H1 (cell line): Measurements from ENCODE around the gene ABCD1. TPM values are rescaled to one million over a fixed set of nuclear protein-coding genes. Genes with fewer than 3 reads are reported as not detected.
"Not testable (repeated sequence)": the region's sequence is repeated elsewhere in the genome, so short reads cannot be mapped to it uniquely, and the experiment has no call there.

Experiments
- CTCF ChIA-PET: fragments of 300-600 bp; sonication (Branson Sonifier 250); formaldehyde crosslinking; loops from one replicate; lab custom pipeline; 2021; ENCODE audit not compliant: partially characterized antibody; lab: Charles Lee
- POLR2A ChIA-PET: fragments of 300-600 bp; sonication (Branson Sonifier 250); formaldehyde crosslinking; loops from one replicate; lab custom pipeline; 2021; ENCODE audit warnings: inconsistent platforms; ENCODE audit not compliant: partially characterized antibody; lab: Charles Lee
- DNase-seq, 2 experiments: peaks; one replicate each; pipeline versions ENCODE4 v3.0.0 to v3.0.0-alpha.2; 2010 to 2022; ENCODE audit warnings: low spot score in 2 of 2, low read depth in 1 of 2, mixed read lengths in 1 of 2
- FAIRE-seq: peaks from 2 replicates; lab custom pipeline; 2011; peaks lifted over from hg19 to GRCh38; lab: Jason Lieb, UNC
- H2AFZ ChIP-seq: 2 replicates; pipeline ENCODE4 v1.8.1; 2012; ENCODE audit warnings: low read length, inconsistent platforms
- H2AK5ac ChIP-seq: 2 replicates; pipeline ENCODE4 v1.6.1; 2013; ENCODE audit warnings: low read depth, low read length
- H2BK120ac ChIP-seq: replicated peaks from 2 replicates; pipeline ENCODE3; 2013; ENCODE audit warnings: low read depth, low read length, inconsistent platforms
- H2BK12ac ChIP-seq: 2 replicates; pipeline ENCODE4 v1.6.1; 2013; ENCODE audit warnings: low read depth, low read length
- H2BK15ac ChIP-seq: 2 replicates; pipeline ENCODE4 v1.6.1; 2013; ENCODE audit warnings: low read length
- H2BK20ac ChIP-seq: 2 replicates; pipeline ENCODE4 v1.6.1; 2013; ENCODE audit warnings: low read length
- H2BK5ac ChIP-seq: 2 replicates; pipeline ENCODE4 v1.6.1; 2013; ENCODE audit warnings: low read depth, low read length
- H3K14ac ChIP-seq: 2 replicates; pipeline ENCODE4 v1.6.1; 2013; ENCODE audit warnings: inconsistent platforms; ENCODE audit not compliant: insufficient read length
- H3K18ac ChIP-seq: 2 replicates; pipeline ENCODE4 v1.6.1; 2013; ENCODE audit warnings: low read length; ENCODE audit errors: extremely low read depth
- H3K23ac ChIP-seq: 2 replicates; pipeline ENCODE4 v1.6.1; 2013; ENCODE audit warnings: inconsistent platforms; ENCODE audit not compliant: insufficient read length
- H3K23me2 ChIP-seq: 2 replicates; pipeline ENCODE4 v1.6.1; 2013; ENCODE audit warnings: low read depth, low read length
- H3K27ac ChIP-seq: 2 replicates; pipeline ENCODE4 v1.6.1; 2011; ENCODE audit warnings: low read depth, low read length, inconsistent platforms
- H3K27me3 ChIP-seq, 4 experiments: replicated peaks in 1 of 4; 1 replicate in 1 of 4; 2 replicates in 3 of 4; pipeline versions ENCODE4 v1.6.1 to v1.8.1; 2011 to 2013; ENCODE audit warnings: low read length in 3 of 4, mild to moderate bottlenecking in 3 of 4, inconsistent platforms in 2 of 4, mixed read lengths in 2 of 4, moderate library complexity in 1 of 4; ENCODE audit not compliant: control insufficient read depth in 3 of 4, insufficient read depth in 3 of 4; ENCODE audit errors: extremely low read depth in 1 of 4
- H3K36me3 ChIP-seq, 4 experiments: 2 replicates each; pipeline versions ENCODE4 v1.6.1 to v1.8.1; 2011 to 2013; ENCODE audit warnings: mild to moderate bottlenecking in 4 of 4, low read length in 3 of 4, moderate library complexity in 2 of 4, control low read depth in 1 of 4, inconsistent platforms in 1 of 4; ENCODE audit not compliant: insufficient read depth in 4 of 4, control insufficient read depth in 2 of 4
- H3K4ac ChIP-seq: replicated peaks from 2 replicates; pipeline ENCODE3; 2013; ENCODE audit warnings: low read length, low read depth, mixed read lengths, inconsistent platforms; ENCODE audit not compliant: insufficient read length
- H3K4me1 ChIP-seq, 4 experiments: replicated peaks in 1 of 4; 1 replicate in 1 of 4; 2 replicates in 3 of 4; pipeline versions ENCODE4 v1.6.1 to v1.8.1; 2011 to 2013; ENCODE audit warnings: low read length in 3 of 4, inconsistent platforms in 2 of 4, mixed read lengths in 1 of 4; ENCODE audit not compliant: insufficient read depth in 4 of 4, control insufficient read depth in 3 of 4
- H3K4me2 ChIP-seq, 2 experiments: 2 replicates each; pipeline versions ENCODE4 v1.6.1 to v1.8.1; 2011 to 2013; ENCODE audit warnings: low read depth in 2 of 2, low read length in 2 of 2, control low read depth in 1 of 2, inconsistent platforms in 1 of 2, mild to moderate bottlenecking in 1 of 2; ENCODE audit not compliant: insufficient read depth in 1 of 2
- H3K4me3 ChIP-seq, 4 experiments: fragments of 200-600, 300-600 bp in 1 of 4; sonication (generic), shearing (Covaris generic), sonication (Bioruptor Twin) in 1 of 4; 2 replicates each; pipeline versions ENCODE4 v1.5.1 to v1.8.1; 2011 to 2016; ENCODE audit warnings: low read length in 4 of 4, low read depth in 3 of 4, control low read depth in 2 of 4, inconsistent platforms in 2 of 4, mild to moderate bottlenecking in 2 of 4, mixed read lengths in 1 of 4, moderate library complexity in 1 of 4; ENCODE audit not compliant: insufficient read depth in 2 of 4; ENCODE audit errors: extremely low read depth in 1 of 4
- H3K56ac ChIP-seq: replicated peaks from 2 replicates; pipeline ENCODE3; 2013; ENCODE audit warnings: low read depth, mild to moderate bottlenecking, mixed read lengths, low read length, inconsistent platforms; ENCODE audit not compliant: insufficient read length
- H3K79me1 ChIP-seq: 2 replicates; pipeline ENCODE4 v1.6.1; 2013; ENCODE audit warnings: low read depth, low read length, control low read depth
- H3K79me2 ChIP-seq, 2 experiments: 2 replicates each; pipeline versions ENCODE4 v1.6.1 to v1.8.1; 2012 to 2013; ENCODE audit warnings: low read length in 2 of 2, mild to moderate bottlenecking in 2 of 2, inconsistent platforms in 1 of 2; ENCODE audit not compliant: insufficient read depth in 2 of 2, control insufficient read depth in 1 of 2
- H3K9ac ChIP-seq, 4 experiments: replicated peaks in 1 of 4; 1 replicate in 1 of 4; 2 replicates in 3 of 4; pipeline versions ENCODE4 v1.6.1 to v1.8.1; 2011 to 2013; ENCODE audit warnings: low read depth in 3 of 4, low read length in 3 of 4, control low read depth in 2 of 4, mild to moderate bottlenecking in 2 of 4, moderate library complexity in 2 of 4, inconsistent platforms in 1 of 4; ENCODE audit errors: extremely low read depth in 1 of 4
- H3K9me3 ChIP-seq, 2 experiments: 2 replicates each; pipeline versions ENCODE4 v1.6.1 to v1.8.1; 2012 to 2013; ENCODE audit warnings: mild to moderate bottlenecking in 2 of 2, moderate library complexity in 2 of 2, control low read depth in 1 of 2, inconsistent platforms in 1 of 2, low read depth in 1 of 2, low read length in 1 of 2, mixed read lengths in 1 of 2; ENCODE audit not compliant: insufficient read depth in 2 of 2
- H4K20me1 ChIP-seq, 2 experiments: replicated peaks in 1 of 2; 2 replicates each; pipeline versions ENCODE3 to v1.8.1; 2011 to 2013; ENCODE audit warnings: inconsistent platforms in 2 of 2, low read length in 2 of 2, mild to moderate bottlenecking in 1 of 2; ENCODE audit not compliant: insufficient read depth in 2 of 2, control insufficient read depth in 1 of 2
- H4K5ac ChIP-seq: 2 replicates; pipeline ENCODE4 v1.6.1; 2013; ENCODE audit warnings: low read length, low read depth, mixed read lengths, inconsistent platforms; ENCODE audit not compliant: insufficient read length
- H4K8ac ChIP-seq: 2 replicates; pipeline ENCODE4 v1.8.0; 2013; ENCODE audit warnings: mild to moderate bottlenecking, moderate library complexity, low read length, inconsistent platforms; ENCODE audit not compliant: insufficient read depth; ENCODE audit errors: extremely low read depth
- H4K91ac ChIP-seq: replicated peaks from 2 replicates; pipeline ENCODE3; 2013; ENCODE audit warnings: low read length, mixed read lengths, inconsistent platforms; ENCODE audit not compliant: insufficient read length
- WGBS, 2 experiments: shearing (Covaris generic) in 1 of 2; methylation state at CpG; one replicate each; pipeline versions ENCODE4 v1.1.6 to v1.1.7; 2013 to 2015; ENCODE audit warnings: low lambda C conversion rate in 2 of 2, mixed read lengths in 2 of 2, inconsistent platforms in 1 of 2, low coverage in 1 of 2, missing lambda C conversion rate in 1 of 2; ENCODE audit not compliant: insufficient replicate concordance in 2 of 2, insufficient coverage in 1 of 2, insufficient read length in 1 of 2; ENCODE audit errors: extremely low coverage in 1 of 2, missing lambda C conversion rate in 1 of 2; 5-methylcytosine and 5-hydroxymethylcytosine counted together
- polyA plus RNA-seq, 7 experiments: library from polyadenylated mRNA; depleted of rRNA in 3 of 7; stranded (reverse) in 5 of 7; unstranded in 2 of 7; fragments of >200 nt in 5 of 7; fragments of 200-250 nt in 2 of 7; gene quantifications; 1 replicate in 5 of 7; 2 replicates in 1 of 7; 4 replicates in 1 of 7; pipeline versions ENCODE4 v1.2.1 to v1.2.3, GENCODE V29; 2011 to 2013; ENCODE audit warnings: missing spikeins in 2 of 7, mixed read lengths in 2 of 7
- total RNA-seq: library from RNA; stranded (reverse); fragmentation: NEBNext Ultra II Directional; extraction: Animal tissue kit (Norgen Biotek cat#: 25700); gene quantifications from 2 replicates; pipeline ENCODE4 v1.2.1, GENCODE V29; 2021

Gene ABCD1
- total and polyA plus RNA-seq, 2 of the 8 experiments (the other 6 are each of a cell fraction or from before 2014, with no cell fraction given): 3.1 to 6.6 TPM

DNA sequence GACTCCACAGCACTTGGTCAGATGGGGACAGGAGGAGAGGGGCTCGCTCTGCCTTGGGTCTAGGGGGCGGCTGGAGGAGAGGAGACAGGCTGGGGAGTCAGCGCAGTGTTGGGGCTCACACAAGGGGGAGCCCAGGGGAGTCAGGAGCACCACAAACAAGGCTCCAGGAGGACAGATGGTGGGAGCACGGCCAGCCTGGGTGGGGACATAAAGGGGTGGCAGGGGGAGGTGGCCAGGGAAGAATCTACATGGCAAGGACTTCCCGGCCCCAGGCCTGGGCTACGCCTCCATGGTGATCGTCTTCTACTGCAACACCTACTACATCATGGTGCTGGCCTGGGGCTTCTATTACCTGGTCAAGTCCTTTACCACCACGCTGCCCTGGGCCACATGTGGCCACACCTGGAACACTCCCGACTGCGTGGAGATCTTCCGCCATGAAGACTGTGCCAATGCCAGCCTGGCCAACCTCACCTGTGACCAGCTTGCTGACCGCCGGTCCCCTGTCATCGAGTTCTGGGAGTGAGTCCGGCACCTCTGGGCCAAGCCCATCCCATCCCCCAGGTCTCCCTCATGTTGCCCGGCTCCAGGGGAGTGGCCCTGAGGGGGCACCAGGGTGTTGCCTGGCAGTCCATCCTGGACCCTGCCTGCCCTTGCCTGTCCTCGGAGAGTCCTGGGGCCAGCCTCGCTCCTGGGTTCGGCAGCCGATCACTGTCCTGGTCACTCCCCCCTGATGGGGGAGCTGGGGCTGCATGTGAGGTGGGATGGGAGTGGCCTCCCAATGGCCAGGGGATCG is 33.4 kb upstream of the ABCD1 start:
- WGBS, 2 experiments: 97% methylated on average over 5 of the region's 21 CpGs; no CpG with 5 or more reads in 1 of the 2 experiments
- H2AK5ac ChIP-seq, POLR2A ChIA-PET, H3K79me1 ChIP-seq, H2BK15ac ChIP-seq, H3K4me2 ChIP-seq, H3K23me2 ChIP-seq, H2BK20ac ChIP-seq, H2BK12ac ChIP-seq, H3K4me3 ChIP-seq, H4K20me1 ChIP-seq, H4K91ac ChIP-seq, H3K14ac ChIP-seq, H3K27me3 ChIP-seq, FAIRE-seq, H3K18ac ChIP-seq, H2BK120ac ChIP-seq, H4K8ac ChIP-seq, CTCF ChIA-PET, H4K5ac ChIP-seq, H3K4ac ChIP-seq, H3K56ac ChIP-seq, H3K9ac ChIP-seq, H3K9me3 ChIP-seq, DNase-seq, H2BK5ac ChIP-seq, H3K27ac ChIP-seq, H2AFZ ChIP-seq, H3K23ac ChIP-seq: not testable (repeated sequence)
- H3K4me1 ChIP-seq: peaks cover 0 to 17% (median 5%) of the 10 kb centered on the region in 4 experiments; a peak in 6 of 7 replicates
- peaks cover 0 to 13% of the 10 kb centered on the region in 2 experiments; a peak in 3 of 4 replicates for H3K79me2 ChIP-seq
- peaks cover 0 to 44% (median 11%) of the 10 kb centered on the region in 4 experiments; a peak in 5 of 8 replicates for H3K36me3 ChIP-seq
